RCC 7860 (cell line): ENCODE measurements around the gene SLC37A4.

ENCODE experiments used
- DNase-seq: peaks from one replicate; pipeline ENCODE4 v3.0.0-alpha.2; 2015; ENCODE audit warnings: low spot score
- FAIRE-seq: peaks from 2 replicates; lab custom pipeline; 2012; peaks lifted over from hg19 to GRCh38; lab: Jason Lieb, UNC

Gene SLC37A4

GRCh38 chr11:118980191-118980881, 50.3 kb downstream of the SLC37A4 start:
- FAIRE-seq (no peak), DNase-seq (no peak)

- FAIRE-seq: no peak
- no peak for DNase-seq
These were observed 51.2 kb downstream of the SLC37A4 start for GRCh38 chr11:118979434-118979833.

- no peak for DNase-seq
- FAIRE-seq: no peak
These were observed 54.6 kb downstream of the SLC37A4 start for GRCh38 chr11:118975771-118976709.
